ENCODE results near the gene KLHL22.
"Not testable (repeated sequence)": the region's sequence is repeated elsewhere in the genome, so short reads cannot be mapped to it uniquely, and the experiment has no call there.

The KLHL22 gene

GRCh38 chr22:20413217-20414058 lies 82.2 kb downstream of the KLHL22 start:
- no peaks in the 10 kb centered on the region for H3K36me3 ChIP-seq (replicated peaks; ENCODE audit: low read depth, low read length)
- H4K20me1 ChIP-seq (ENCODE audit: insufficient read depth, low read length): no peaks in the 10 kb centered on the region
- H3K4me2 ChIP-seq (ENCODE audit: low read length): no peak overlapping the region
- H3K27ac ChIP-seq (ENCODE audit: low read length): no peak overlapping the region
- no peaks in the 10 kb centered on the region for H3K4me1 ChIP-seq (ENCODE audit: low read length)
- TF ChIP-seq EZH2phosphoT487 (IDR thresholded peaks at IDR 0.05; ENCODE audit: low read depth) (no peak), CTCF (IDR thresholded peaks at IDR 0.05; ENCODE audit: low read depth, low read length) (no peak)
- no peak overlapping the region for H2AFZ ChIP-seq (ENCODE audit: low read depth, low read length)
- no peaks in the 10 kb centered on the region for H3K27me3 ChIP-seq (ENCODE audit: low read depth, low read length)
- H3K9me3 ChIP-seq (ENCODE audit: insufficient read depth, low read length): no peaks in the 10 kb centered on the region
- H3K9ac ChIP-seq (ENCODE audit: low read length): no peak overlapping the region
- H3K4me3 ChIP-seq (ENCODE audit: low read length): no peak overlapping the region
- H3K79me2 ChIP-seq (ENCODE audit: low read length): no peaks in the 10 kb centered on the region

DNA sequence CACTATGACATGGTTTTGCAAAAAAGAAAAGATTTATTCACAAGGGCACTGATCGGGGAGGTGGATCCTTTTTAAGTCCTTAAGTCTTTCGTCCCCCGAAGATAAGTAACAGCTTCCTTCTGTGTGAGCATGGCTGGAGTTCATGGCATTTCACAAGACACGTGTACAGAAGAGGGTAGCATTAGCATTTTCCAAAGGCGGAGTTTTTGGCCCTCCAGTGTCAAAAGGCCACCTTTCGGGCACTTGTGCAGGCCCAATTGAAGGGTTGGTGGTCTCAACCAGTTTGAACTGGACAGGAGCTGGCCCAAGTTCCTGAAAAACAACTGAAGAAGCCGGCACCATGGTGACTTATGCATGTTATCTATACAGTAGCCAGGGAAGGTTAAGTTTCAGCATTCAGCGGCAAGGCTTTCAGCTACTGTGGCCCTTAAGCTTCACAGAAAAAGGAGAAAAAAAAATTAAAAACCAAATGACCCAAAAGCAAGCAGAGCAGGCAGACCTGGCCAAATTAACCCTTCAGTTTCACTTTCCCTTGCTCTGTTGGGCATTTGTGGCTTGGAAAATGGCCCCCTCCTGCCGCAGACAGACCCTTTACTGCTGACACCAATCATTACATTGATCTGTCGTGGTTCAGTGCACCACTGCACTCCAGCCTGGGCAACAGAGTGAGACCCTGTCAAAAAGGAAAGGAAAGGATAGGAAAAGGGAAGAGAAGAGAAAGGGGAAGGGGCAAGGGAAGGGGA lies 83.0 kb downstream of the KLHL22 start:
- no peak overlapping the region for H3K4me2 ChIP-seq (ENCODE audit: low read length)

DNA sequence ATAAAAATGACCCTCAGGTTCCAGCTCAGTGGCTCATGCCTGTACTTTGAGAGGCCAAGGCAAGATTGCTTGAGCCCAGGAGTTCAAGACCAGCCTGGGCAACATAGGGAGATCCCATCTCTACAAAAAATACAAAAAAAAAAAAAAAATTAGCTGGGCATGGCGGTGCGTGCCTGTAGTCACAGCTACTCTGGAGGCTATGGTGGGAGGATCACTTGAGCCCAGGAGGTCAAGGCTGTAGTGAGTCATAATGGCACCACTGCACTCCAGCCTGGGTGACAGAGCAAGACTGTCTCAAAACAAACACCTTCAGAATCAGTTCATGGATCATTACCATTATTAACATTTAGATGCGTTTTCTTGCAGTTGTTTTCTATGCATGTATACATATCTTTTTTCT lies 86.2 kb downstream of the KLHL22 start:
- H3K4me2 ChIP-seq (ENCODE audit: low read length); H3K4me3 ChIP-seq (ENCODE audit: low read length); H4K20me1 ChIP-seq (ENCODE audit: insufficient read depth, low read length); H3K4me1 ChIP-seq (ENCODE audit: low read length); H2AFZ ChIP-seq (ENCODE audit: low read depth, low read length); H3K36me3 ChIP-seq (replicated peaks; ENCODE audit: low read depth, low read length); H3K9ac ChIP-seq (ENCODE audit: low read length); H3K79me2 ChIP-seq (ENCODE audit: low read length); H3K27ac ChIP-seq (ENCODE audit: low read length); H3K27me3 ChIP-seq (ENCODE audit: low read depth, low read length); H3K9me3 ChIP-seq (ENCODE audit: insufficient read depth, low read length): not testable (repeated sequence)

More for the DNA sequence above, 83.0 kb downstream of the KLHL22 start:
- Histone ChIP-seq H3K9ac (ENCODE audit: low read length) (no peak overlapping the region), H3K4me1 (ENCODE audit: low read length) (no peaks in the 10 kb centered on the region), H2AFZ (ENCODE audit: low read depth, low read length) (no peak overlapping the region), H3K79me2 (ENCODE audit: low read length) (no peaks in the 10 kb centered on the region), H3K27me3 (ENCODE audit: low read depth, low read length) (no peaks in the 10 kb centered on the region), H3K9me3 (ENCODE audit: insufficient read depth, low read length) (no peaks in the 10 kb centered on the region), H3K4me3 (ENCODE audit: low read length) (no peak overlapping the region), H4K20me1 (ENCODE audit: insufficient read depth, low read length) (no peaks in the 10 kb centered on the region), H3K36me3 (replicated peaks; ENCODE audit: low read depth, low read length) (no peaks in the 10 kb centered on the region), H3K27ac (ENCODE audit: low read length) (no peak overlapping the region)
- TF ChIP-seq CTCF (IDR thresholded peaks at IDR 0.05; ENCODE audit: low read depth, low read length): no peak
- TF ChIP-seq EZH2phosphoT487 (IDR thresholded peaks at IDR 0.05; ENCODE audit: low read depth): no peak

GRCh38 chr22:20408891-20409290 lies 86.7 kb downstream of the KLHL22 start:
- H3K4me2 ChIP-seq (ENCODE audit: low read length): no peak overlapping the region
- no peaks in the 10 kb centered on the region for H3K79me2 ChIP-seq (ENCODE audit: low read length)

More at GRCh38 chr22:20408891-20409290, 86.7 kb downstream of the KLHL22 start:
- Histone ChIP-seq H3K4me1 (ENCODE audit: low read length) (no peaks in the 10 kb centered on the region), H3K9me3 (ENCODE audit: insufficient read depth, low read length) (no peaks in the 10 kb centered on the region), H3K4me3 (ENCODE audit: low read length) (no peak overlapping the region), H2AFZ (ENCODE audit: low read depth, low read length) (no peak overlapping the region), H3K36me3 (replicated peaks; ENCODE audit: low read depth, low read length) (peaks cover under 1% of the 10 kb centered on the region), H3K27ac (ENCODE audit: low read length) (no peak overlapping the region), H3K27me3 (ENCODE audit: low read depth, low read length) (no peaks in the 10 kb centered on the region), H4K20me1 (ENCODE audit: insufficient read depth, low read length) (no peaks in the 10 kb centered on the region), H3K9ac (ENCODE audit: low read length) (no peak overlapping the region)
- no peak for TF ChIP-seq EZH2phosphoT487 (IDR thresholded peaks at IDR 0.05; ENCODE audit: low read depth)
- TF ChIP-seq CTCF (IDR thresholded peaks at IDR 0.05; ENCODE audit: low read depth, low read length): no peak
